HK-2 (cell line): Measurements from ENCODE around the gene ORM2.
"Not testable (repeated sequence)": the region's sequence is repeated elsewhere in the genome, so short reads cannot be mapped to it uniquely, and the experiment has no call there.

Experiments used
- DNase-seq: peaks from one replicate; pipeline ENCODE4 v3.0.0-alpha.2; 2018; ENCODE audit not compliant: unreplicated experiment

ORM2 gene

DNA sequence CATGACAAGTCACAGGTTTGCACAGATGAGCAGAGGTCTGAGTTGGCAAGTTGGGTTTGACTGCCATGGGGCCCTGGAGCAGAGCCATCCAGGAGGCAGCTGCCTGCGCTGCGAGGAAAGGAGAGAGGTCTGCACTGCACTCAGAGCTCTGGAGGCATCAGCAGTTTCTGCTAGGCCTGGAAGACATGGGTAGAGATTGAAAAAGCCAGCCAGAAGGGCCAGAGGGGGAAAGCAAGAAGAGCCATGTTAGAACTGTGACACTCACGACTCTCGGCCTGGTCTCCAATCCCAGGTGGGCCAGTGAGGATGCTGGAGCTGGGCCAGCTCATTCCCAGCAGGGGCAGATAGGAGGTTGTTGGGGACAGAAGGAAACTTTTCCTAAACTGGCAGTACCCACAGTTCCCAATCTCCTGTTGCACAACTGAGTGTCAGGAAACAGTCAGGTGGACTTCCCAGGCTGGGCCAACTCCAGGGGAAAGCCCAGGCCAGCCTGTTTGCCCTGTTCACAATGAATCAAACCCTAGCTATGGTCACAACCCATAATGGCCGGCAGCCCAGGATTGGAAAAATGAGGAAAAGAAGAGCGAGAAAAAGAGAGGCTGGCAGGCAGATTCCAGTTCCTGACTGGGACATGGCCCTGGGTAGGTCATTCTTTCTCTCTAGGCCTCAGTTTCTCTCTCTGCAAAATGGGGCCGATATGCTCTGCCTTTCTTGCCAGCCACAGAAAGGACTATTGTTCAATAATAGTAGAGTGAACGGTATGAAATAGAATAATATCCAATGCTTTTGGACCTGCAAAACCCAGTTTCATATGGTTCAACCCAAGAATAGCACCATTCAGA, 14.6 kb upstream of the ORM2 start:
- no peak for DNase-seq

GRCh38 chr9:114315723-114316363, 13.8 kb upstream of the ORM2 start:
- no peak for DNase-seq

- no peak for DNase-seq
These were observed 13.0 kb upstream of the ORM2 start for GRCh38 chr9:114316605-114317230.

- DNase-seq = no peak
These were observed 11.9 kb upstream of the ORM2 start for GRCh38 chr9:114317665-114318357.

DNA sequence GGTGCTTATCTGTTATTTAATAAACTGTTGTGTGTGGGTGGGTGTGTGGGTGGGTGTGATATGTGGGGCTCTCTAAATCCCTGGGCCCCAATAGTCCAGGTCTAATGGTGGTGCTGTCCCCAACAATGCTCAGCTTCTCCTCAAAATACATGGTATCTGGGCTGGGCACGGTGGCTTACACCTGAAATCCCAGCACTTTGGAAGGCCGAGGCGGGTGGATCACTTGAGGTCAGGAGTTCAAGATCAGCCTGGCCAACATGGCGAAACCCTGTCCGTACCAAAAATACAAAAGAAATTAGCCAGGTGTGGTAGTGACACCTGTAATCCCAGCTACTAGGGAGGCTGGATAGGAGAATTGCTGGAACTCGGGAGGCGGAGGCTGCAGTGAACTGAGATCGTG, 11.3 kb upstream of the ORM2 start:
- no peak for DNase-seq

GRCh38 chr9:114319147-114319546, 10.5 kb upstream of the ORM2 start:
- DNase-seq = no peak

- peak; percentile 35 for DNase-seq
These were observed 9.0 kb upstream of the ORM2 start for GRCh38 chr9:114320710-114321109.

- no peak for DNase-seq
These were observed 7.9 kb upstream of the ORM2 start for GRCh38 chr9:114321759-114322158.

DNA sequence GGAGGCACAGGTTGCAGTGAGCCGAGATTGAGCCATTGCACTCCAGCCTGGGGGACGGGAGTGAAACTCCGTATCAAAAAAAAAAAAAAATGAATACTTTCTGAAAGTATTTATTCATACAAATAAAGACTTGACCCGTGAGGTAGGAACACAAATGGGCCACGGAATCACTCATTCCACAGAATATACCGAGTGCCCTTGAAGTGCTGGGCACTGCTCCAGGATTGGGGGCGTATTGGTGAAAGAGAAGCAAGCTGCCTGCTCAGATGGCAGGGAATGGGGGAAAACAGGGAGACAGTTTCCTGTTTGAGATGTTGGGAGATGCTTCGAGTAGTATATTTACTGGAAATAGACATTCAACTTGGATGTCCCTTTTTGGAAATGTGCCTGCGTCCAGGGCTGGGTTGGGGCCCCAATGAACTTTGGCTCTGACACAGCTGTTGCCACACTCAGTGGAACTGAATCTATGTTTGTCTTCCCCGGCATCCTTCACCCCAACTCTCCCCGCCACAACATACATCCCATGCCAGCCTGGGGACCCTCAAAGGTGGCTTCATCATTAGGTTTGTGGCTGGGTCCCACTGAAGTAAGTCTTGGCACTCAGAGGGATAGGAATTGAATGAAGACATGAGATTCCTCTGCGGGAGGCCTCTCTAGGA, 7.4 kb upstream of the ORM2 start:
- DNase-seq = not testable (repeated sequence)

DNA sequence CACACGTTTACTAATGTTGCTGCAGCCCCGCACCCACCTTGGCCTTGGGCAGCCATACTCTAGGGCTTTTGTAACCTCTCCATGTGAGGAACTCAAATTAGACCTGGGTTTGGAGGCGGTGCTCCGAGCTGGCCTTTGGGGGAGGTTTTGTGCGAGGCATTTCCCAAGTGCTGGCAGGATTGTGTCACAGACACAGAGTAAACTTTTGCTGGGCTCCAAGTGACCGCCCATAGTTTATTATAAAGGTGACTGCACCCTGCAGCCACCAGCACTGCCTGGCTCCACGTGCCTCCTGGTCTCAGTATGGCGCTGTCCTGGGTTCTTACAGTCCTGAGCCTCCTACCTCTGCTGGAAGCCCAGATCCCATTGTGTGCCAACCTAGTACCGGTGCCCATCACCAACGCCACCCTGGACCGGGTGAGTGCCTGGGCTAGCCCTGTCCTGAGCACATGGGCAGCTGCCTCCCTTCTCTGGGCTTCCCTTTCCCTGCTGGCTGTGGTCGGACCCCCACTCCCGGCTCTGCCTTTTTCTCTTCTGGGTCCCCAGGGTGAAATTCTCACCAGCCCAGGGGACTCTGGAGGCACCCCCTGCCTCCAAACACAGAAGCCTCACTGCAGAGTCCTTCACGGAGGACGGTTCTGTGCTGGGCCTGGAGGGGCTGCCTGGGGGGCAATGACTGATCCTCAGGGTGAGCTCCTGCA, 6.7 kb upstream of the ORM2 start, which contains the start of gene ORM1:
Gene ORM1, plus strand, starts transcription at position 268 of the 701 bp plus-strand sequence. Its CDS starts 36 bp downstream, at position 304.
- DNase-seq = not testable (repeated sequence)

DNA sequence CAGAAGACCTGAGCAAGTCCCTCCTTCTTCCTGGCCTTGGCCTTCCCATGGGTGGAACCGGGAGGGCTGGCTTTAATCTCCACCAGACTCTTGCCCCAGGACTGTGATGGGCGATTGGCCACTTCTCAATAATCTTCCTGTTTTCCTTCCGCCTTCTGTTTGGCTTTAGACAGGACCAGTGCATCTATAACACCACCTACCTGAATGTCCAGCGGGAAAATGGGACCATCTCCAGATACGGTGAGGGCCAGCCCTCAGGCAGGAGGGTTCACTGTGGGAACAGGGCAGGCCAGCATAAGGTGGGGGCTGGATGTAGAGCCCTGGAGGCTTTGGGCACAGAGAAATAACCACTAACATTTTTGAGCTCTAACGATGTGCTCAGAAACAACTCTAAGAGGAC, 5.8 kb upstream of the ORM2 start:
- not testable (repeated sequence) for DNase-seq

DNA sequence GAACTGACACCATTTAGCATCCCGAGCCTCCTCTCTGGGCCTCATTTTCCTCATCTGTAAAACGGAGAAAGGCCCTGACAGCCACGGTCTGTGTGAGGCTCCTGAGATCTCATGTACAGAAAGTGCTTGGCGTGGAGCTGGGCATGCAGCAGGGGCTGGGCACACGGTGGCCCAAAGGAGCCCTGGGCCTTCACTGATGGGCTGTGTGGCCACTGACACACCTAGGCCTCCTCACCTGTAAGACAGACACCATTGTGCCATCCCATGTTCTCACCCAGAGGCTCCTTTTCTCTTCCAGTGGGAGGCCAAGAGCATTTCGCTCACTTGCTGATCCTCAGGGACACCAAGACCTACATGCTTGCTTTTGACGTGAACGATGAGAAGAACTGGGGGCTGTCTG, 5.2 kb upstream of the ORM2 start:
- no peak for DNase-seq

GRCh38 chr9:114324965-114325364, 4.7 kb upstream of the ORM2 start:
- not testable (repeated sequence) for DNase-seq

DNA sequence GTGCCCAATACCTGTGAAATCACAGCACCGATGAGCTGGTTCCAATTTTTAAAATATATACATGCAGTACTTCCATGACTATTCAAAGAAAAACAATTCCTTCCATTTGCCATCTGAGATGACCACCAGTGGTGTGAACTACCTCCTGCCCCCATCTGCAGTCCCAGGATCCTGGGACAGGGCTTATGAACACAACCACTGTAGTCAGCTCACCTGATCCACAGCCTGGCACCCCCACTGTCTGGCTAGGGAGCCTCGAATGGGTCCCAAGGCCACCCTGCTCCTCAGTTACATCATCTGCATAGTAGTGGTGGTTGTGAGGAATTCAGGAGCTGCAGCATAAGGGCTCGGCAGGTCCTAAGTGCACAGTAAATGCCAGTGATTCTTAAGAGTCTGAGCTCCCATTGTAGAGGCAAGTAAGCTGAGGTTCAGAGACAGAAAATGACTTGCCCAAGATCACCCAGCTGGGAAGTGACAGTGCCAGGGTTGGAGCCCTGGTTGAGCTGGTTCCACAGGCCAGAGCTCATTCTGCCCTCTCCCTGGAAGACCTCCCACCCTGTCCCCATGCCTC, 3.9 kb upstream of the ORM2 start:
- not testable (repeated sequence) for DNase-seq

DNA sequence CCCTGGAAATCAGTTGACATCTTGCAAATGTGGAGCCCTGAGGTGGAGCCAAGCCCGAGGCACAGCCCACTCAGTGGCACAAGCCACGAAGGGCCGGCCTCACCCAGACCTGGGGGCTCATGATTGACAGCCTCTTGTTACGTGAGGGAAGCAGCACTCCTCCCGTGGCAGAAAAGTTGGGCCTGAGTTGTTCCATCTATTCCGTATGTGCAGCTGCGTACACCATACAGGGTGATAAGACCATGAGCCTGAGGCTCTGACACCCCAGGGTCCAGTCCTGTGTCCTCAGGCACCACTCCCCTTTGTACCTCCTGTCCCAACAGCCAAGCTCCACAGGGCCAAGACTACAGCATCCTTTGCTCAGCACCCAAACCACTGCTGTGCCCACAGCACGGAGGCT, 1.9 kb upstream of the ORM2 start:
- DNase-seq = no peak

DNA sequence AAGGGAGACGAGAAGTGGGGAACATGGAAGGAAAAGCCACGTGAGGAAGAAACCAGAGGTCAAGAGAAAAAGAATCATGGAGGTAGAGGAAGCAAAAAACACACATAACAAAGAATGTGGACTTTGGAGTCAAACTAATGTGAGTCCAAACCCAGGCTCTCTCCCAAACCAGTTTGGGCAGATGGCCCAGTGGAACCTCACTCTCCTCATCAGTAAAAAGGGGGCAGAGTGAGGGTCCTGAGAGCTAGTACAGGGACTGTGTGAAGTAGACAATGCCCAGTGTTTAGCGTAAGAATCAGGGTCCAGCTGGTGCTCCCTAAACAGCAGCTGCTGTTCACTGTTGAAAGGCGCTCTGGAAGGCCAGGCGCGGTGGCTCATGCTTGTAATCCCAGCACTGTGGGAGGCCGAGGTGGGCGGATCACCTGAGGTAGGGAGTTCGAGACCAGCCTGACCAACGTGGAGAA, 1.3 kb upstream of the ORM2 start:
- not testable (repeated sequence) for DNase-seq

DNA sequence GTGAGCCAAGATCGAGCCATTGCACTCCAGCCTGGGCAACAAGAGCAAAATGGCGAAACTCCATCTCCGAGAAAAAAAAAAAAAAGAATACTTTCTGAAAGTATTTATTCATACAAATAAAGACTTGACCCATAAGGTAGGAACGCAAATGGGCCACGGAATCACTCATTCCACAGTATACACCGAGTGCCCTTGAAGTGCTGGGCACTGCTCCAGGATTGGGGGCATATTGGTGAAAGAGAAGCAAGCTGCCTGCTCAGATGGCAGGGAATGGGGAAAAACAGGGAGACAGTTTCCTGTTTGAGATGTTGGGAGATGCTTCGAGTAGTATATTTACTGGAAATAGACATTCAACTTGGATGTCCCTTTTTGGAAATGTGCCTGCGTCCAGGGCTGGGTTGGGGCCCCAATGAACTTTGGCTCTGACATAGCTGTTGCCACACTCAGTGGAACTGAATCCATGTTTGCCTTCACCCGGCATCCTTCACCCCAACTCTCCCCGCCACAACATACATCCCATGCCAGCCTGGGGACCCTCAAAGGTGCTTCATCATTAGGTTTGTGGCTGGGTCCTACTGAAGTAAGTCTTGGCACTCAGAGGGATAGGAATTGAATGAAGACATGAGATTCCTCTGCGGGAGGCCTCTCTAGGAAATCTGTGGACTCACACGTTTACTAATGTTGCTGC, 588 bp upstream of the ORM2 start:
- not testable (repeated sequence) for DNase-seq

DNA sequence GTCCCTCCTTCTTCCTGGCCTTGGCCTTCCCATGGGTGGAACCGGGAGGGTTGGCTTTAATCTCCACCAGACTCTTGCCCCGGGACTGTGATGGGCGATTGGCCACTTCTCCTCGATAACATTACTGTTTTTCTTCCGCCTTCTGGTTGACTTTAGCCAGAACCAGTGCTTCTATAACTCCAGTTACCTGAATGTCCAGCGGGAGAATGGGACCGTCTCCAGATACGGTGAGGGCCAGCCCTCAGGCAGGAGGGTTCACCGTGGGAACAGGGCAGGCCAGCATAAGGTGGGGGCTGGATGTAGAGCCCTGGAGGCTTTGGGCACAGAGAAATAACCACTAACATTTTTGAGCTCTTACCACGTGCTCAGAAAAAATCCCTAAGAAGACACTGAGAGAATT, 967 bp downstream of the ORM2 start:
- DNase-seq = no peak

- not testable (repeated sequence) for DNase-seq
These were observed 1.8 kb downstream of the ORM2 start for GRCh38 chr9:114331229-114332195.
